IMR-90 (cell line): ENCODE results near the gene ZNF407.

Experiments used
- BHLHE40 ChIP-seq: fragments of 150-350 bp; IDR thresholded peaks from 2 replicates; pipeline ENCODE4 v1.6.1; 2016; ENCODE audit warnings: mild to moderate bottlenecking, low read depth, low read length
- CEBPB ChIP-seq: IDR thresholded peaks from 2 replicates; pipeline ENCODE4 v1.6.1; 2012; ENCODE audit warnings: low read depth, low read length, improper control_type of control experiment
- CTCF ChIP-seq: conservative IDR thresholded peaks from 2 replicates; pipeline ENCODE4 v1.5.1; 2012; ENCODE audit warnings: mild to moderate bottlenecking, low read depth, low read length, improper control_type of control experiment
- RAD21 ChIP-seq: IDR thresholded peaks from 2 replicates; pipeline ENCODE4 v1.6.1; 2012; ENCODE audit warnings: low read length, improper control_type of control experiment
- SMC3 ChIP-seq: fragments of 150-350 bp; IDR thresholded peaks from 2 replicates; pipeline ENCODE4 v1.6.1; 2016; ENCODE audit warnings: low read depth, mild to moderate bottlenecking, antibody characterized with exemption, low read length, moderate library complexity

GRCh38 chr18:74921057-74921820 lies 323.6 kb downstream of the ZNF407 start:
- TF ChIP-seq BHLHE40 (no peak), SMC3 (no peak), CTCF (no peak), RAD21 (no peak), CEBPB (no peak)
